Skeletal muscle cell (primary cell): ENCODE data around the gene GLIPR1L2.
A peak's percentile ranks its signal among the peaks of the same experiment; 100 is the strongest.

Experiments used
- DNase-seq: peaks from one replicate; pipeline ENCODE4 v3.0.0-alpha.2; 2010; ENCODE audit warnings: low read depth
- H3K4me3 ChIP-seq: 2 replicates; pipeline ENCODE4 v1.5.1; 2011; ENCODE audit warnings: low read depth, mild to moderate bottlenecking, control low read depth, low read length, moderate library complexity

Gene GLIPR1L2

DNA sequence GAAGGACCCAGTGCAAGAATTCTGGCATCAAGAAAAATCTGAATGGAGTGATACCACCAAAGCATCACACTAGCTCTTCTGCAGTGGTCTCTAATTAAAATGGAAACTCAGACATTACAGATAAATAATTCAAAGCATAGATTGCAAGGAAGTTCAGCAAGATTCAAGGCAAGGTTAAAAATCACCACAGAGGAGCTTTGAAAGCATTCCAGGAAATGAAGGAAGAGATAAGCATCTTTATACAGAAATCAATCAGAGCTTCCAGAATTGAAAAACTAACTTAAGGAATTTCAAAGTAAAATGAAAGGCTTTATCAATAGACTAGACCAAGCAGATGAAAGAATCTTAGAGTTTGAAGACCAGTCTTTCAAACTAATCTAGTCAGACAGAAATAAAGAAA lies 69.3 kb downstream of the GLIPR1L2 start:
- H3K4me3 ChIP-seq: no peak overlapping the region
- DNase-seq: no peak

DNA sequence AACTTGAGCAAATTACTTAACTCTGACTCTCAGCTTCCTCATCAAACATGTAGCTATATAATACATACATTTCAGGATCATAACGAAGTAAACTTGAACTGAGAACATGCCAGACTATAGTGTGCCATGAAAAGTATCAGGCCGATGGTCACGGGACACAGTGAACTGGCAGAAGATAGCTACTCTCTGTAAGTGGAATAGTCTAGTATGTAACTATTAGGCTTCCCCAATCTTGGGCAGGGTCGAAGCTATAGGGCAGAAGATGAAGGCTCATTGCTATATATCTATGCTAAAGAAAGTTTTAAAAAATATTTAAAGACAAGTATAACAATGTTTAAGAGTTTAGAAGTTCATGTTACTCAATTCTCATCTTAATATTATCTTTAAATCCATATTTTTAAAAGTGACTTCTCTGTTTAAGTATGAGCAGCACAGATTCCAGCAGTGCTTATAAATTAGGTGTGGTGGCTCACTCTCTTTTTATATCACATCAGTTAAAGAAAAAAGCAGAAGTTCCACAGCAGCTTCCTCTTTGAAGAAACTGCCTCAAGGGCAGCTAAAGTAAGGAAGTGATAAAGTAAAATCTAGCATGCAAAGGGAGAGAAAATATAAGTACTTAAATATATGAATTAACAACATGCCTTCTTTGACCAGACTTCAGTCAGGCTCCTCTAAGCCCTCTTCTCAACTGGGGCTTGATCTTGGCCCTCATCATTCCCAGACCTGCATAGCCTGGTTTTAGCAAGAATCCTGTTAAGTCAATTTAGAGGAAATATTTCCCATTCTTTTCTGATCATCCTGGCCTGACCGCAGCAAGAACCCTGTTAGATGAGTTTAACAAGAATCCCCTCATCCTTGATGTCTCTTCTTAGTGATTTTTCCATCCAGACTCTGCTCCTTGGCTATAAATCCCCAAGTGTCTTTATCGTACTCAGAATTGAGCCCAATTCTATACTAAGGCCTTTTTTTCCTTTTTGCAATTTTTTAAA lies 81.3 kb downstream of the GLIPR1L2 start:
- no peak for DNase-seq

DNA sequence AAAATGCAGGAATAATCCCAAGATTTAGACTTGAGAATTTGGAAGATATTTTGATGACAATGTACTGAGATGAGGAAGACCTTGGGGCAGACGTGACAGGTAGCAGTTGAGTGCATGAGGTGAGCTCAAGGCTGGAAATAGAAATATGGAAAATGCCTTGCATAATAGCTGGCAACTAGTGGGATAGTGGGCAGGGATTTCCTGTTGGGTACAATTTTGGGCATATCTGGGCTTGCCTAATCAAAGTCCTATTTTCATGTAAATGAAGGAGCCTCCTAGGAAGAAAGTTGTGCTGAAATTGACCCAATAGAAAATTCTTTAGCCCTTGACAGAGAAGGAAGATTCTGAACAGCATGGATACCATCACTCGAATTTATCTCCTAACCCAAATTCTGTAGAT lies 83.2 kb downstream of the GLIPR1L2 start:
- H3K4me3 ChIP-seq: no peak overlapping the region
- DNase-seq: no peak

More for the DNA sequence above, 81.3 kb downstream of the GLIPR1L2 start:
- no peak overlapping the region for H3K4me3 ChIP-seq

DNA sequence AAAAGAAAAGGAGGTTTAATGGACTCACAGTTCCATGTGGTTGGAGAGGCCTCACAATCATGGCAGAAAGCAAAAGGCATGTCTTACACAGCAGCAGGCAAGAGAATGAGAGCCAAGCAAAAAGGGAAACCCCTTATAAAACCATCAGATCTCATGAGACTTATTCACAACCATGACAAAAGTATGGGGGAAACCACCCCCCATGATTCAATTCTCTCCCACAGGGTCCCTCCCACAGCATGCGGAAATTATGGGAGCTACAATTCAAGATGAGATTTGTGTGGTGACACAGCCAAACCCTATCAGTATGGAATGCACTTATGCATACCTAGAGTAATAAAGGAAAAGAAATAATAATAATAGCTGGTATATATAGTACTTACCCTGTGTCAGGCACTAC lies 85.2 kb downstream of the GLIPR1L2 start:
- H3K4me3 ChIP-seq: no peak overlapping the region
- no peak for DNase-seq

DNA sequence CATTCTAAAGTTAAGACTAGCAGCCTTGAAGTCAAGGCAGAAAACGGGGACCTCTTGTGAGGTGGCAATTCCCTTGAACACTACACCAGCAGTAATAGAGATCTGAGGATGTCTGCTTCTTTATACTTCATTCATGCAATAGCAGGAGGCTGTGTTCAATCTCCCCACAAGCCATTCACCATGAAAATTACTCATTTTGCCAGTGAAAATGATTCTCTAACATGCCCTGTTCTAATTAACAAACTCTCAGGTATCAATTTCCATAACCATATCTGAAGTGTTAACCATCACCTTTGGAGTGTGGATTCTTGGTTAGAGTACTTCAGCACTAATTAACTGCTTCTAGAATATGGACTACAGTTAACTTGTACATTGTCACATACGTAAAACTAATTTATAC lies 86.2 kb downstream of the GLIPR1L2 start:
- DNase-seq: no peak
- H3K4me3 ChIP-seq: no peak overlapping the region

DNA sequence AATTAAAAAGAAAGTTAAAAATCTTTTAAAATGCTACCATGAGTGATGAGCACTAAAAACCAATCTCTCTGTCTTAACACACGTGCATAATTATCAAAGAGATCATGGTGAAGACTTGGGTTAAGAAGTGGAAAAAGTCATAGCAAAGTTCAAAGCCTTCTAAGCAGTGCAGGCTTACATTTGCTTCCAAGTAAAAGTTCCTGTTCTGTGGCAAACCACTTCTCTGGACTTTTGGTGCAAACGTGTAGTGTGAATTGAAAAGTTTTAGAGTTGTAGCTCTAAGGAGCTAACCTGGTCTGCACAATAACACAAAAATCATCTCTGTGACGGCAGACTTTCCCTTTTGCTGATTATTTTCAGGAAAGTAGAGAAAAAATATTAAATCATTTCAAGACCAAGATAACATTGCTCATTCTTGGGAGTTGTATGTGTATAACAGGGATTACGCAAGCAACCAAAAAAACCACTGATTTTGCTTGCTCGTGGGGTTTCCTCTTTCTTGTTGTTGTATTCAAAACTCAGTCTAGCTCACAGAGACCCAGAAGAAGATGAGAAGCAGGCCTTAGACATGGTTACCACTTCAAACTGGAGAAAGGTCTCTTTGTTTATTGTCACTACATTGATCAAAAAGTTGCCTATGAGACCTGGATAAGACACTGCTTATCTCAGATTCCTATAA lies 87.4 kb downstream of the GLIPR1L2 start:
- peak; percentile 49 for DNase-seq

DNA sequence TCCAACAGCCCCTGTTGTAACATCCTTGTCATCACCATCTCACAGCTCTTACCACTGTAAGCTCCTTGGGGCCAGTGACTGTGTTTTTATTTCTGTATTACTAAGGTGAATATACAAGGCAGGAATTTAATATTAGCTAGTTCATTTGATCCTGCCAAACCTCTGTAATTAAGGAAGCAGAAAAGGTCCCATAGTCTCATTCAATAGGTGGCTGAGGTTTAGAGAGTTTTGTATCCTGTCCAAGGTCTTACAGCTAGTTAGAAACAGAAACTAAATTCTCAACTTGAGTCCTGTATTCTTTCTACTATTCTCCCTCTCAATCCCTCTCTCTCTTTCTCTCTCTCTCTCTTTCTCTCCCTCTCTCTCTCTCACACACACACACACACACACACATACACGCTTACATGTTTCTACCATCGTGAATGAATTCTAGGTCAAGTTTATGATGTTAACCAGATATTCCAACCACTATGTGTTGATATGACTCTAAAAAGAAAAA lies 89.1 kb downstream of the GLIPR1L2 start:
- DNase-seq: peak; percentile 56
- H3K4me3 ChIP-seq: peak overlapping the region; percentile 27

More for the DNA sequence above, 87.4 kb downstream of the GLIPR1L2 start:
- no peak overlapping the region for H3K4me3 ChIP-seq

DNA sequence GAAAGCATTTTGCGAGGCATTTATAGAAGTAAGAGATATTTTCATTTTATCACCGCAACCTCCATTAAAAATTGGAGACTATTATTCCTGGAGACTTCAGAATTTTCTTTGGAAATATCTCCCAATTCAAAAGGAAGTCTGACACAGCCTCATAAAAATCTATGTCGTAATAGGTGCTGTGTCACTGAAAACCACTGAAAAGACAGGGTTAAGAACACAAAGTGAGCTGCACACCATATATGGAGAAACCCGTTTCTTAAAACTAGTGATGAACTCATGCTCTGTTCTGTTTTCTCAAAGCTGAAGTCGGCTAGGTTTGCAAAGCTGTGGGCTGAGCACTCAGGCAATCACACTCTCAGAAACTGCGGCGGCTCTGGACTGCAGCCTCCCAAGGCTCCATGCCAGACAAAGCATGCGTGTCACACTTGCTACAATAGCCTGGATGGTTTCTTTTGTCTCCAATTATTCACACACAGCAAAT lies 89.6 kb downstream of the GLIPR1L2 start, which contains the start of gene GLIPR1:
Gene GLIPR1 (plus strand): TSS at position 287 of the 481 bp plus-strand sequence. CDS start 126 bp downstream, at position 413.
- peak; percentile 97 for DNase-seq
- H3K4me3 ChIP-seq: peak within 1 kb of the TSS; percentile 46

DNA sequence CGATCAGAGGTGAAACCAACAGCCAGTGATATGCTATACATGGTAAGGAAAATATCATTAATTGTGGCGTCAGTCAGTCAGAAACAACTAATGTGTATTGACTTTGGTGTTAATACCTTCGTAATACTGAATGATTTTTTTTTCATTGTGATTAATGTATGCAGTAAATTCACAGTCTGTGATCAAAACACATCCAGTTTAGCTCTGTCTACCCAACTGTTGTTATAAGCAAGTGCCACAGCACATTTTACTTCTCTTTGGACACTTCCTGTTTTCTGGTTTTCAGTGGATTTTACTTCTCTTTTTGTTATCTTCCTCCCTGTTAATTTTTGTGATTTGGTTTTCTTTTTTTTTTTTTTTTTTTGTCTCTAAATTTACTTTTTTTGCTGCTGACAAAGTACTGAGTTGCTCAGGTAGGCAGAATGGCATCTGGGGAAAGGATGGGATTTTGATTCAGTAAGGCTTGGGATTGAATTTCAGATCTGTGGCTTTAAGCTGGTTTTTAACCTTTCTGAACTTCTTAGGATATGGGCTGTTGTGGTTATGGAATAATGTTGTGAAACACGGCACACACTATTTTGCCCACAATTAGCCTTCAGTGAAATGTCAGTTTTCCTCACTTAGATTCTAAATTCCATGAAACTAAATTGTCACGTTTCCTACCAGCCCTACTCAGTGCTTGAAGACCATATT lies 90.3 kb downstream of the GLIPR1L2 start:
- peak overlapping the region; percentile 46 for H3K4me3 ChIP-seq
- no peak for DNase-seq

DNA sequence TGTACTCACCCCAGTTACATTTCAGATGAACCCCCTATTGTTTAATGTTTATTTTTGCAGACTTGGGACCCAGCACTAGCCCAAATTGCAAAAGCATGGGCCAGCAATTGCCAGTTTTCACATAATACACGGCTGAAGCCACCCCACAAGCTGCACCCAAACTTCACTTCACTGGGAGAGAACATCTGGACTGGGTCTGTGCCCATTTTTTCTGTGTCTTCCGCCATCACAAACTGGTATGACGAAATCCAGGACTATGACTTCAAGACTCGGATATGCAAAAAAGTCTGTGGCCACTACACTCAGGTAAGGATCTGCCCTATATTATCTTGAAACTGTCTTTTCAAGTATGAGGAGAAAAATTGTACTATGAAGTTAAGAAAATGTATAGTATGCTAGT lies 90.9 kb downstream of the GLIPR1L2 start:
- peak overlapping the region; percentile 46 for H3K4me3 ChIP-seq
- peak; percentile 54 for DNase-seq
